ENCODE data around the gene MED12L. TPM values are rescaled to one million over a fixed set of nuclear protein-coding genes. Genes with fewer than 3 reads are reported as not detected.
A peak's percentile ranks its signal among the peaks of the same experiment; 100 is the strongest.
"Not testable (repeated sequence)": the region's sequence is repeated elsewhere in the genome, so short reads cannot be mapped to it uniquely, and the experiment has no call there.

MED12L gene
- total and polyA plus RNA-seq, 7 donors = 0.01 to 2.6 (median 0.17) TPM

DNA sequence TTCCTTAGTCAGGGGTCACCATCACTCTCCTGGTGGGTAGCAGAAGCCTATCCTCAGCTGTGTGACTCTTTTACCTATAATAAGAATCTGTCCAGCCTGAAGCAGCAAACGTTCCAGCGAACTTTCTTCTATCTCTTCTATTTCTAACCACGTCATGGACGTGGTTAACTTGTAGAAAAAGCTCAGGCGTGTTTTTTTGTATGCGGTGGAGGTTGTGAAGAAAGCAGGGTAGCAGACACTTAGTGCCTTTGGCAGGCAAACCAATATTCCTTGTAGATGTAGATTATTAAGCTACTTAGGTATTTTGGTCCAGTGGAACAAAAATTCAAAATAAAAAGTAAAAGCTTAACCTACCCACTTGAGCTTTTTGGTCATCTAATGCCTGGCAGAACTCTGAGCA, 149.4 kb downstream of the MED12L start:
- Histone ChIP-seq H3K4me1 (no peaks in the 10 kb centered on the region), H3K9me3 (no peaks in the 10 kb centered on the region), H3K36me3 (ENCODE audit: insufficient read depth in 1 of 2, low read depth in 1 of 2) (no peaks in the 10 kb centered on the region), H3K27ac (no peak overlapping the region), H3K4me3 (no peak overlapping the region), H3K27me3 (ENCODE audit: insufficient read depth in 3 of 3, low read length in 2 of 3) (no peaks in the 10 kb centered on the region)
- DNase-seq (no peak), ATAC-seq (no peak)
- 85 to 90% (median 88%) methylated on average over 6 of the region's 6 CpGs for WGBS, 3 donors
- TF ChIP-seq, protein P1, sequence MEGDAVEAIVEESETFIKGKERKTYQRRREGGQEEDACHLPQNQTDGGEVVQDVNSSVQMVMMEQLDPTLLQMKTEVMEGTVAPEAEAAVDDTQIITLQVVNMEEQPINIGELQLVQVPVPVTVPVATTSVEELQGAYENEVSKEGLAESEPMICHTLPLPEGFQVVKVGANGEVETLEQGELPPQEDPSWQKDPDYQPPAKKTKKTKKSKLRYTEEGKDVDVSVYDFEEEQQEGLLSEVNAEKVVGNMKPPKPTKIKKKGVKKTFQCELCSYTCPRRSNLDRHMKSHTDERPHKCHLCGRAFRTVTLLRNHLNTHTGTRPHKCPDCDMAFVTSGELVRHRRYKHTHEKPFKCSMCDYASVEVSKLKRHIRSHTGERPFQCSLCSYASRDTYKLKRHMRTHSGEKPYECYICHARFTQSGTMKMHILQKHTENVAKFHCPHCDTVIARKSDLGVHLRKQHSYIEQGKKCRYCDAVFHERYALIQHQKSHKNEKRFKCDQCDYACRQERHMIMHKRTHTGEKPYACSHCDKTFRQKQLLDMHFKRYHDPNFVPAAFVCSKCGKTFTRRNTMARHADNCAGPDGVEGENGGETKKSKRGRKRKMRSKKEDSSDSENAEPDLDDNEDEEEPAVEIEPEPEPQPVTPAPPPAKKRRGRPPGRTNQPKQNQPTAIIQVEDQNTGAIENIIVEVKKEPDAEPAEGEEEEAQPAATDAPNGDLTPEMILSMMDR (IDR thresholded peaks at IDR 0.05) = no peak
- intact Hi-C loops (cut with DNase I) = no loop called here

DNA sequence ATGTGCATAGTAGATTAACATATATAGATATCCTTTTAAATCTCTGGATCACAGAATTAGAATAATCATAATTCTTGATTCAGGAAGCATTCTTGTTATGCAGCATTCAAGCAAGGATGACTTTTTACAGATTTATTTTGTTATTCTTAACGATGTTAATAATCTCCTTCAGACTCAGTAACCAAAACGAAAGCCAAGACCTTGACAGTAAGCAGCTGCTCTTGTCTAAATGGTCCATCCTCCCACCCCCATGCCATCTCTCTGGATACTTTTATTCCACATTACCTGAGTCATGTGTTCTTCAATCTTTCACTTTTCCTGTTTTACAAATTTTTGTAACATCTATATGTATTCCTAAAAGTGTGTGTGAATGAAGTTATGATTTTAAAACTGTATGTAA, 150.9 kb downstream of the MED12L start:
- 40 to 53% (median 43%) methylated on average over 2 of the region's 2 CpGs for WGBS, 3 donors
- H3K4me3 ChIP-seq = no peak overlapping the region
- DNase-seq (no peak), ATAC-seq (no peak)
- TF ChIP-seq, protein P1 (IDR thresholded peaks at IDR 0.05) = no peak
- no peaks in the 10 kb centered on the region for H3K27me3 ChIP-seq (ENCODE audit: insufficient read depth in 3 of 3, low read length in 2 of 3)
- H3K36me3 ChIP-seq (ENCODE audit: insufficient read depth in 1 of 2, low read depth in 1 of 2) = no peaks in the 10 kb centered on the region
- intact Hi-C loops (cut with DNase I) = no loop called here
- no peaks in the 10 kb centered on the region for H3K9me3 ChIP-seq
- no peak overlapping the region for H3K27ac ChIP-seq
- H3K4me1 ChIP-seq = no peaks in the 10 kb centered on the region

DNA sequence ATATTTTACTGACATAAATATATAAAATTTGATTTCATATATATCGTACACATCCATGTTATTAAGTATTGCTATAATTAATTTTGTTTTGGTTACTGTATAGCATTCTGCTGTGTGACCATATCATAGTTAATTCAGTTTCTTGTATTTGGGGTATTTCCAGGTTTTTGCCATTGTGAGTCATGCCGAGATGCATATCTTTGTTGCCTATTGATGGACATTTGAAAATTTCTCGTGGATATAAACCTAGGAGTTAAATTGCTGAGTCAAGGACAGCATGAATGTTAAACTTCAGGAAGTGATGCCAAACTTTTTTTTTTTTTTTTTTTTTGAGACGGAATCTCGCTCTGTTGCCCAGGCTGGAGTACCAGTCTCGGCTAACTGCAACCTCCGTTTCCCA, 151.3 kb downstream of the MED12L start:
- WGBS, 3 donors = 88 to 92% (median 89%) methylated on average over 7 of the region's 7 CpGs
- no peaks in the 10 kb centered on the region for H3K36me3 ChIP-seq (ENCODE audit: insufficient read depth in 1 of 2, low read depth in 1 of 2)
- no peak for ATAC-seq
- no peak for DNase-seq
- no peaks in the 10 kb centered on the region for H3K27me3 ChIP-seq (ENCODE audit: insufficient read depth in 3 of 3, low read length in 2 of 3)
- no peaks in the 10 kb centered on the region for H3K9me3 ChIP-seq
- H3K27ac ChIP-seq = no peak overlapping the region
- intact Hi-C loops (cut with DNase I) = no loop called here
- no peaks in the 10 kb centered on the region for H3K4me1 ChIP-seq
- TF ChIP-seq, protein P1 (IDR thresholded peaks at IDR 0.05) = no peak
- no peak overlapping the region for H3K4me3 ChIP-seq

DNA sequence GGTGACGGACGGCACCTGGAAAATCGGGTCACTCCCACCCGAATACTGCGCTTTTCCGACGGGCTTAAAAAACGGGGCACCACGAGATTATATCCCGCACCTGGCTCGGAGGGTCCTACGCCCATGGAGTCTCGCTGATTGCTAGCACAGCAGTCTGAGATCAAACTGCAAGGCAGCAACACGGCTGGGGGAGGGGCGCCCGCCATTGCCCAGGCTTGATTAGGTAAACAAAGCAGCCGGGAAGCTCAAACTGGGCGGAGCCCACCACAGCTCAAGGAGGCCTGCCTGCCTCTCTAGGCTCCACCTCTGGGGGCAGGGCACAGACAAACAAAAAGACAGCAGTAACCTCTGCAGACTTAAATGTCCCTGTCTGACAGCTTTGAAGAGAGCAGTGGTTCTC, 156.5 kb downstream of the MED12L start:
- H3K4me1 ChIP-seq; H3K36me3 ChIP-seq (ENCODE audit: insufficient read depth in 1 of 2, low read depth in 1 of 2); DNase-seq; H3K4me3 ChIP-seq; H3K27ac ChIP-seq; intact Hi-C loops (cut with DNase I); H3K27me3 ChIP-seq (ENCODE audit: insufficient read depth in 3 of 3, low read length in 2 of 3); H3K9me3 ChIP-seq; ATAC-seq: not testable (repeated sequence)
- WGBS, 3 donors = 85 to 92% (median 91%) methylated on average over 6 to 14 of the region's 18 CpGs

DNA sequence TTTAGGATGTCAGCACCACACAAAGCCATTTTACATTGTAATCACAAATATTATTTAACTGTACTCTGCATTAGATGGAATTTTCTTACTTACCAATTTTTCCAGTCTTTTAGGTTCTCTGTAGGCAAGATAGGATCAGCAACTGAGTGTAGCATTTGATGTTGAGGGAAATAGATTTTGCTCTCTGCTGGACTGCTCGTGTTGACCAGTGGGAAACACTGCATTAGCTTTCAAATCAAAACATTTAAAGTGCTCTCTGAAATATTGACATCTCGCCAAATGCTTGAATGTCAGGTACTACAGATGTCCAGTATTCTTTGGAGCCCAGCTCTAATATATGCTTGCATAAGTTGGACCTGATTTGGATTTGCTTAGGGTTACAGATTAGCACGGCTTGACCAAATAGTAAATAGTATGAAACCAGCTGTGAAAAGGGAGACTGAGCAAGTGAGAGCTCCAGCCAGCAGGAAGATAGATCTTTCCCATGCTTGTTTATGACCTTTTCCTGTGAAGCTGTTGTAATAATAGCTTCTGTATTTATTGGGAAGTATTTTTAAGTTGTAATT, 163.4 kb downstream of the MED12L start:
- intact Hi-C loops (cut with DNase I) = no loop called here
- Histone ChIP-seq H3K27me3 (ENCODE audit: insufficient read depth in 3 of 3, low read length in 2 of 3) (peaks cover 0 to 2% (median 0%) of the 10 kb centered on the region in 3 donors), H3K36me3 (ENCODE audit: insufficient read depth in 1 of 2, low read depth in 1 of 2) (no peaks in the 10 kb centered on the region), H3K4me1 (no peaks in the 10 kb centered on the region), H3K27ac (no peak overlapping the region), H3K9me3 (no peaks in the 10 kb centered on the region), H3K4me3 (peak overlapping the region; percentile 28)
- ATAC-seq = no peak
- no peak for DNase-seq
- TF ChIP-seq, protein P1 (IDR thresholded peaks at IDR 0.05) = no peak
- WGBS, 3 donors = 31 to 36% (median 32%) methylated on average over 3 of the region's 3 CpGs
